ENCODE data around the gene DDC.
"Not testable (repeated sequence)": the region's sequence is repeated elsewhere in the genome, so short reads cannot be mapped to it uniquely, and the experiment has no call there.

The DDC gene

DNA sequence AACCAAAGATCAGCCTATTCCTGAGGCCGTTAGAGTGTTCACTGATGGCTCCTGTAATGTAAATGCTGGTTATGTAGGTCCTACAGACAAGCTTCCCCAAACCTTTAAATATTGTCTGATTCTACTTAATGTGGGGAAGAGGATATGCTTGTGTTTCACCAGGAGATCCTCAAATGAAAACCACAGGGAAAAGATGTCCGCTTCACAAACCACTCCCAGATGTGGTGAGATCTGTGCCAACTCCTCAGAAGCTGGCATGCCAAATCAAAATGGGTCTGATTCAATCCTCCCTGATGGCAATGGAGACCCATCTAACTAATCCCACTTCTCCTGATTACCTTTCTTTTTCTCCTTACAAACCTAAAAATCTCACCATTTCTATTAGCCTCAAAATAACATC lies 15.5 kb upstream of the DDC start:
- not testable (repeated sequence) for H3K79me2 ChIP-seq; H3K4me3 ChIP-seq (ENCODE audit: low read depth, low read length); H3K27me3 ChIP-seq (ENCODE audit: control insufficient read depth, insufficient read depth, low read length); H3K27ac ChIP-seq; H3K4me2 ChIP-seq (ENCODE audit: low read length); H3K36me3 ChIP-seq (ENCODE audit: control insufficient read depth, insufficient read depth, low read length); H3K4me1 ChIP-seq; H3K9me3 ChIP-seq (ENCODE audit: control insufficient read depth, low read length); H3K9ac ChIP-seq; H2AFZ ChIP-seq

DNA sequence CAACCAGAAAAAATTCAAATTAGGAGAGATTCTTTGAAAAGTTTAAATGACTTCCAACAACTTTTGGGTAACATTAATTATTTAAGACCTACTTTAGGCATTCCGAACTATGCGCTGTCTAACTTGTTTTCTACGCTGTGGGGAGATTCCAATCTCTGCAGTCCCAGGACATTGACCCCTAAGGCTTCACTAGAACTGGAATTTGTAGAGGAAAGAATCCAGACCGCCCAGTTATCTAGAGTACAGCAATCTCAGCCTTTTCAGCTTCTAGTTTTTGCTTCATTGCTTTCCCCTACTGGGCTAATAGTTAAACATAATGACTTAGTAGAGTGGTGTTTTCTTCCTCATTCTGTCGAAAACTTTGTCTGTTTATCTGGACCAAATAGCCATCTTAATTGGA lies 14.9 kb upstream of the DDC start:
- Histone ChIP-seq H3K9me3 (ENCODE audit: control insufficient read depth, low read length) (no peaks in the 10 kb centered on the region), H3K36me3 (ENCODE audit: control insufficient read depth, insufficient read depth, low read length) (no peaks in the 10 kb centered on the region), H3K9ac (no peak overlapping the region), H3K4me2 (ENCODE audit: low read length) (no peak overlapping the region), H3K27ac (no peak overlapping the region), H3K27me3 (ENCODE audit: control insufficient read depth, insufficient read depth, low read length) (no peaks in the 10 kb centered on the region), H3K4me3 (ENCODE audit: low read depth, low read length) (no peak overlapping the region), H3K4me1 (no peaks in the 10 kb centered on the region), H2AFZ (no peak overlapping the region), H3K79me2 (no peaks in the 10 kb centered on the region)
- TF ChIP-seq, protein P1, sequence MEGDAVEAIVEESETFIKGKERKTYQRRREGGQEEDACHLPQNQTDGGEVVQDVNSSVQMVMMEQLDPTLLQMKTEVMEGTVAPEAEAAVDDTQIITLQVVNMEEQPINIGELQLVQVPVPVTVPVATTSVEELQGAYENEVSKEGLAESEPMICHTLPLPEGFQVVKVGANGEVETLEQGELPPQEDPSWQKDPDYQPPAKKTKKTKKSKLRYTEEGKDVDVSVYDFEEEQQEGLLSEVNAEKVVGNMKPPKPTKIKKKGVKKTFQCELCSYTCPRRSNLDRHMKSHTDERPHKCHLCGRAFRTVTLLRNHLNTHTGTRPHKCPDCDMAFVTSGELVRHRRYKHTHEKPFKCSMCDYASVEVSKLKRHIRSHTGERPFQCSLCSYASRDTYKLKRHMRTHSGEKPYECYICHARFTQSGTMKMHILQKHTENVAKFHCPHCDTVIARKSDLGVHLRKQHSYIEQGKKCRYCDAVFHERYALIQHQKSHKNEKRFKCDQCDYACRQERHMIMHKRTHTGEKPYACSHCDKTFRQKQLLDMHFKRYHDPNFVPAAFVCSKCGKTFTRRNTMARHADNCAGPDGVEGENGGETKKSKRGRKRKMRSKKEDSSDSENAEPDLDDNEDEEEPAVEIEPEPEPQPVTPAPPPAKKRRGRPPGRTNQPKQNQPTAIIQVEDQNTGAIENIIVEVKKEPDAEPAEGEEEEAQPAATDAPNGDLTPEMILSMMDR (IDR thresholded peaks at IDR 0.05): no peak

DNA sequence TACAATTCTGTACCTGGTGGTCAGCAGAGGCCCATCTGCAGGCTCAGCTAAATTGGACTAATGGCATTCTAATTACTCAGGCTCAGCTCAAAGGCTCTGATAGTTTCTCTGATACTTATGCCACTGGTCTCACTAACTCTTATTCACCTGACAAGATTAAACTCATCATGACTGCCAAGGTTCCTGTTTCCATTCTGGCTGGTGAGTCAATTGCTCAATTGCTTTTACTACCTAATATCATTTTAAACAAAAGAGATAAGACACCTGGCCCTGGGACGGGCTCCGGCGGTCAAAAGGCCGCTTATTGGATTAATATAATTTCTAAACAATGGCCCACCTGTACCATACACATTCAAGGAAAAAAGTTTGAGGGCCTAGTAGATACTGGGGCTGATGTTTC lies 12.9 kb upstream of the DDC start:
- not testable (repeated sequence) for H3K4me2 ChIP-seq (ENCODE audit: low read length); H3K9me3 ChIP-seq (ENCODE audit: control insufficient read depth, low read length); H3K9ac ChIP-seq; H3K4me3 ChIP-seq (ENCODE audit: low read depth, low read length); H3K79me2 ChIP-seq; H3K4me1 ChIP-seq; H3K27me3 ChIP-seq (ENCODE audit: control insufficient read depth, insufficient read depth, low read length); H3K27ac ChIP-seq; H3K36me3 ChIP-seq (ENCODE audit: control insufficient read depth, insufficient read depth, low read length); H2AFZ ChIP-seq

DNA sequence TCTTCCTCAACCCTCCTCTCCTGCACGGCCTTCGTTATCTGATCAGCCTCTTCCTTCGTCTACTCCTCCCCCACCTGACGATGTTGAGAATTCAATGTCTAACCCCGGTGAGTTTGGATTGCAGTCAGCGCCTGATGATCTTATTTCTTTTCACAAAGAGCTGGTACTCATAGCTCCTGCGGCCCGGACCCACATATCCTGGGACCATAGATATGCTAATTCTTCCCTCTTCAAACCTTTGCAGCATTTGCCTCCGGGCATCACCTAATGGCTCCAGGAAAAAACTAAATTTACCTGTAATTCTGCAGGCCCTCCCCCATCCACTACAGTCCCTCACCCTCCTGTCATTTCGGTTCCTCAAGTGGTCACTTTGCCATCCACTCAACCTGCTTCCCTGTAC lies 12.4 kb upstream of the DDC start:
- H3K36me3 ChIP-seq (ENCODE audit: control insufficient read depth, insufficient read depth, low read length): no peaks in the 10 kb centered on the region
- H3K27me3 ChIP-seq (ENCODE audit: control insufficient read depth, insufficient read depth, low read length): no peaks in the 10 kb centered on the region
- no peak overlapping the region for H3K27ac ChIP-seq
- H3K9ac ChIP-seq: no peak overlapping the region
- H3K4me1 ChIP-seq: no peaks in the 10 kb centered on the region
- no peaks in the 10 kb centered on the region for H3K79me2 ChIP-seq
- no peak overlapping the region for H3K4me3 ChIP-seq (ENCODE audit: low read depth, low read length)
- TF ChIP-seq, protein P1 (IDR thresholded peaks at IDR 0.05): no peak
- no peak overlapping the region for H2AFZ ChIP-seq
- no peaks in the 10 kb centered on the region for H3K9me3 ChIP-seq (ENCODE audit: control insufficient read depth, low read length)
- no peak overlapping the region for H3K4me2 ChIP-seq (ENCODE audit: low read length)

DNA sequence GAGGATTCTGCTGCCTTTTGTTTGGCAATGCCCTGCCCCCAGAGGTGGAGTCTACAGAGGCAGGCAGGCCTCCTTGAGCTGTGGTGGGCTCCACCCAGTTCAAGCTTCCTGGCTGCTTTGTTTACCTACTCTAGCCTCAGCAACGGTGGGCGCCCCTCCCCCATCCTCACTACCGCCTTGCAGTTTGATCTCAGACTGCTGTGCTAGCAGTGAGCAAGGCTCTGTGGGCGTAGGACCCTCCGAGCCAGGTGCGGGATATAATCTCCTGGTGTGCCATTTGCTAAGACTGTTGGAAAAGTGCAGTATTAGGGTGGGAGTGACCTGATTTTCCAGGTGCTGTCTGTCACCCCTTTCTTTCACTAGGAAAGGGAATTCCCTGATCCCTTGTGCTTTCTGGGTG lies 11.2 kb upstream of the DDC start:
- H3K9me3 ChIP-seq (ENCODE audit: control insufficient read depth, low read length); H2AFZ ChIP-seq; H3K36me3 ChIP-seq (ENCODE audit: control insufficient read depth, insufficient read depth, low read length); H3K4me2 ChIP-seq (ENCODE audit: low read length); H3K9ac ChIP-seq; H3K27ac ChIP-seq; H3K4me3 ChIP-seq (ENCODE audit: low read depth, low read length); H3K79me2 ChIP-seq; H3K4me1 ChIP-seq; H3K27me3 ChIP-seq (ENCODE audit: control insufficient read depth, insufficient read depth, low read length): not testable (repeated sequence)

DNA sequence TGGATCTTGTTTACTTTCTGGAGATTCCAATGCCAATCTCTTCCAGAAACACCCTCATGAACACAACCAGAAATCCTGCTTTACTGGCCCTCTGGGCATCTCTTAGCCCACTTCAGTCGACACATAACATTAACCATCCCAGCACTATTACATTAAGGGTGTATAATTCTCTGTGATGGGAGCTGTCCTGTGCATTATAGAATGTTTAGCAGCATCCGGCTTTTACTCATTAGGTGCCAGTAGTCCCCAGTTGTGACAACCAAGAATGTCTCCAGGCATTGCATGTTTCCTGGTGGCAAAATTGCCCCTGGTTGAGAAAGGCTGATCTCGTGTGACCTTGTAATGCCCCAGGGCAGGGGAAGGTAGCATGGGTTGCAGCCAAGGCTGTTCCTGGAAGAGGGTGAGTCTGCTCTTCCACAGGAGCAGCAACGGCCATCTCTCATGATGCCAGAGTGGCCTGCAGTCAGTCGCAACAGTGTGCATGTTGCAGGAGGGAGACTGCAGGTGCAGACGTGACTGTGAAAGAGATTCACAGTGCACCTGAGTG lies 2.6 kb upstream of the DDC start:
- Histone ChIP-seq H3K4me1 (peaks cover 11% of the 10 kb centered on the region), H3K27ac (no peak overlapping the region), H3K36me3 (ENCODE audit: control insufficient read depth, insufficient read depth, low read length) (no peaks in the 10 kb centered on the region), H3K4me3 (ENCODE audit: low read depth, low read length) (no peak overlapping the region), H3K9ac (no peak overlapping the region), H3K4me2 (ENCODE audit: low read length) (no peak overlapping the region), H3K9me3 (ENCODE audit: control insufficient read depth, low read length) (no peaks in the 10 kb centered on the region), H2AFZ (no peak overlapping the region), H3K27me3 (ENCODE audit: control insufficient read depth, insufficient read depth, low read length) (no peaks in the 10 kb centered on the region), H3K79me2 (no peaks in the 10 kb centered on the region)
- TF ChIP-seq, protein P1 (IDR thresholded peaks at IDR 0.05): no peak
